Omental fat pad (tissue), 4 donors: ENCODE results near the gene CCL11. TPM values are rescaled to one million over a fixed set of nuclear protein-coding genes. Genes with fewer than 3 reads are reported as not detected.

Experiments used
- ATAC-seq: fragments of 150-250 bp; one replicate; pipeline ENCODE4 v1.9.1; 2016; ENCODE audit warnings: mild to moderate bottlenecking, moderate library complexity; ENCODE audit not compliant: low FRiP score
- DNase-seq: peaks from one replicate; pipeline ENCODE4 v3.0.0-alpha.2; 2019; ENCODE audit warnings: low spot score
- CTCF ChIP-seq, 3 donors: fragments of 450-650 bp; IDR thresholded peaks; one replicate each; pipeline ENCODE4 v1.5.1; 2016 to 2017; ENCODE audit warnings: antibody characterized with exemption in 3 of 3, mild to moderate bottlenecking in 3 of 3, moderate library complexity in 2 of 3
- total RNA-seq, 4 donors: library from RNA; depleted of rRNA; stranded (reverse); fragments of >200 nt; gene quantifications; one replicate each; pipeline ENCODE4 v1.1.0, GENCODE V29; 2016

Gene CCL11
- total RNA-seq = 10 to 100 TPM in 1 of 4 donors, 1 to 10 TPM in 1, not detected in 2; 3.3 to 37.2 TPM

GRCh38 chr17:34285286-34285792, at the start of gene CCL11:
TSS of gene CCL11 (plus strand) at chr17:34285742. CDS start at chr17:34285809, 67 bp downstream.
- no peak for TF ChIP-seq CTCF (IDR thresholded peaks at IDR 0.05)
- ATAC-seq (no peak), DNase-seq (no peak)

- ATAC-seq (no peak), DNase-seq (no peak)
- TF ChIP-seq CTCF (IDR thresholded peaks at IDR 0.05) = no peak
Measured at GRCh38 chr17:34236281-34236892, 49.2 kb upstream of the CCL11 start.

GRCh38 chr17:34237458-34237857, 48.1 kb upstream of the CCL11 start:
- ATAC-seq = no peak
- no peak for TF ChIP-seq CTCF (IDR thresholded peaks at IDR 0.05)
- no peak for DNase-seq

GRCh38 chr17:34241062-34241461, 44.5 kb upstream of the CCL11 start:
- no peak for TF ChIP-seq CTCF (IDR thresholded peaks at IDR 0.05)
- DNase-seq (no peak), ATAC-seq (no peak)

GRCh38 chr17:34242587-34243363, 42.8 kb upstream of the CCL11 start:
- TF ChIP-seq CTCF (IDR thresholded peaks at IDR 0.05) = no peak
- DNase-seq = no peak
- no peak for ATAC-seq

- DNase-seq = no peak
- no peak for TF ChIP-seq CTCF (IDR thresholded peaks at IDR 0.05)
- ATAC-seq = no peak
Measured at GRCh38 chr17:34243364-34244320, 41.9 kb upstream of the CCL11 start.
